HG03439 (cell line): ENCODE data around the gene TMPRSS9.
A peak's percentile ranks its signal among the peaks of the same experiment; 100 is the strongest.

Experiments
- ATAC-seq: cut with Tn5 transposase; IDR thresholded peaks from one replicate; pipeline ENCODE4 v1.9.1; 2021; ENCODE audit warnings: mild to moderate bottlenecking, moderate library complexity; ENCODE audit not compliant: unreplicated experiment

Gene TMPRSS9

DNA sequence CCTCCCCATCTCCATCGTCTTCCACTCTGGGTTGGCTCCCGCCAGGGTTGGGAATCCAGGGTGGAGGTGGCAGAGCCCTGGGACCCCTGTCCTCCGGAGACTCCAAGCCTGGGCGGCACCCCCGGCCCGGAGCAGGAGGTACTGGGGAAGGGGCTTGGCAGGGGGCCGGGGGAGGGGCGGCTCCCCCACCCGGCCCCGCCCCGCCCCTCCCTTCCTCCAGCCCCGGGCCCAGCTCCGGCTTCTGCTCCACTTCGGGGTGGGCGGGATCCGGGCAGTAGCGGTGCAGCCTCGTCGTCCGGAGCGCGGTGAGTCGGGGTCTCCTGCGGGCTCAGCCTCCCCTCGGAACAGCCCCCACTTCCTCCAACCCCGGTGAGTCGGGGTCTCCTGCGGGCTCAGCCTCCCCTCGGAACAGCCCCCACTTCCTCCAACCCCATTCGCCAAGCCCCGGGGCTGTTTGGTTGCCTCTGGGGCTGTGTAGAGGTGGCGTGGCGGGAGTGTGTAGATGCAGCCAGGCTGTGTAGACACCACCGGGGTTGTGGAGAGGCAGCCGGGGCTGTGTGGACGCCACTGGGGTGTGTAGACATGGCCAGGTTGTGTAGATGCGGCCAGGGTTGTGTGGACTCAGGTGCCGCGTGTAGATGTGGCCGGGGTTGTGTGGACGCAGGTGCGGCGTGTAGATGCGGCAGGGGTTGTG is at the start of gene TMPRSS9:
Gene TMPRSS9, plus strand, starts transcription at position 274 of the 694 bp plus-strand sequence. CDS start 29,521 bp downstream, outside the sequence.
- ATAC-seq = no peak

DNA sequence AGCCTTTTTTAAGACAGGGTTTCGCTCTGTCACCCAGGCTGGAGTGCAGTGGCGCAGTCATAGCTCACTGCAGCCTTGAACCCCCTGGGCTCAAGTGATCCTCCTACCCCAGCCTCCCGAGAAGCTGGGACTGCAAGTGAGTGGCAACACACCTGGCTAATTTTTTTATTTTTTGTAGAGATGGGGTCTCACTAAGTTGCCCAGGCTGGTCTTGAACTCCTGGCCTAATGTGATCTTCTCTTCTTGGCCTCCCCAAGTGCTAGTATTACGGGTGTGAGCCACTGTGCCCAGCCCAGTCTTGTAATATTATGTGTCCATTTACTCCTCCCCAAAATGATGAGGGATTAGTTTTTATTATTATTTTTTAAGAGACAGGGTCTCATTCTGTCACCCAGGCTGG is 49.0 kb upstream of the TMPRSS9 start:
- ATAC-seq = no peak

- ATAC-seq = no peak
These were observed 47.1 kb upstream of the TMPRSS9 start for GRCh38 chr19:2312820-2313501.

GRCh38 chr19:2315121-2315817 is 44.8 kb upstream of the TMPRSS9 start:
- ATAC-seq = no peak

DNA sequence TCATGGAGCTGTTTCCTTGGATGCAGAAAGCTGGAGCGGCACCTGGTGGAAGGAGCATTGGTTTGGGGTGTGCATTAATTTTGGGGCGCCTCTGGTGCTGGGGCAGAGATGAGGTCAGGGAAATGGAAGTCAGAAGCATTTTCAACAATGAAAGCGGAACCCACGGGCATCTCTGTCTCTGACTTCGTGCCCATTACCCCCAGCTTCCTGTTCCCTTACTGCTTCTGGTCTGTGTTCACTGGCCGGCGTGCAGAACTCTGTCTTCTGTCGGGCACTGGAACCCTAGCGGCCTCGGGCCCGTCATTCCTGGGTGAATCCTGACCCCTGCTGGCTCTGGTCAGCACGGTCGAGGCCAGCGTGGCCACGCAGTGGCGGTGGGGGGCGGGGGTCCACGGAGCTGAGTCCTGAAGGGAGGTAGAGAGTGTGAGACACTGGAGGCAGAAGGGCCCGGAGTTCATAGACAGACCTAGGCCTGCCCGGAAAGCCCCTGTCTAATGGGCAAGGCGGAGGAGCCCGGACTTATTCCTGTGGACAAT is 44.2 kb upstream of the TMPRSS9 start:
- no peak for ATAC-seq

GRCh38 chr19:2317300-2317699 is 42.8 kb upstream of the TMPRSS9 start:
- ATAC-seq = no peak

DNA sequence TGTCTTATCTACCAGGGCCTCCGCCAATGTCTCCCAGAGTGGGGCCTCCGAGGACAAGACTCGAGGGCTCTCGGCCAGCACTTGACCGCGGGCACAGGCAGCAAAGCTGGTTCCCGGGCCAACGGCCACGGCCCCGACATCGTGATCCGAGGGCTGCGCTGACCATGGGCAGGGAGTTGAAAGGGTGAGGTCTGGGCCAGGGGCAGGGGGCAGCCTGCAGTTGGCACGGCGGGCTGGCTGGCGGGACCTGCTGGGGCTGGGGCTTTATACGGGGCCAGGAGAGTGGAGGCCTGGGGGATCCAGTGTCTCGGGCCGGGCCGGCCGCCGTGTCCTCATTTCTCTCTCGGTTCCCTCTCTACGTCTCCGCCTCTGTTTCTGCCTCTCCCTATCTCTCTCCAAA is 42.3 kb upstream of the TMPRSS9 start:
- ATAC-seq = no peak

GRCh38 chr19:2318923-2319322 is 41.1 kb upstream of the TMPRSS9 start:
- ATAC-seq = no peak

DNA sequence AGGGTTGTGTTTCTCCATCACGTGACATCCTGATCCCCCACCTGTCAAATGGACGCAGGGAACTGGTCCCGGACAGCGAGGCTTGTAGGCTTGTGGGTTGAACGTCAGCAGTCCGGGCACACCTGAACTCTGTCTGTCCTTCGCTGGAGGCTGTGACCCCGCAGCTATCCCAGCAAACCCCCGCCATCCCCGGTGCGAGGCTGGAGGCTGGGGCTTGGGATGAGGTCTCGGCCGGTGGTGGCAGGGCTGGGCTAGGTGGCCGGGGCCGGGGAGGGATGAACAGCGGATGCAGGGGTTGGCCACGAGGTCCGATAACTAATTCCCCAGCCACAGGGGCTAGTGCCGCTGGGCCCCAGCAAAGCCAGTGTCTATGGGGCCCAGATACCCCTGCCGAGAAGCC is 40.5 kb upstream of the TMPRSS9 start:
- no peak for ATAC-seq

DNA sequence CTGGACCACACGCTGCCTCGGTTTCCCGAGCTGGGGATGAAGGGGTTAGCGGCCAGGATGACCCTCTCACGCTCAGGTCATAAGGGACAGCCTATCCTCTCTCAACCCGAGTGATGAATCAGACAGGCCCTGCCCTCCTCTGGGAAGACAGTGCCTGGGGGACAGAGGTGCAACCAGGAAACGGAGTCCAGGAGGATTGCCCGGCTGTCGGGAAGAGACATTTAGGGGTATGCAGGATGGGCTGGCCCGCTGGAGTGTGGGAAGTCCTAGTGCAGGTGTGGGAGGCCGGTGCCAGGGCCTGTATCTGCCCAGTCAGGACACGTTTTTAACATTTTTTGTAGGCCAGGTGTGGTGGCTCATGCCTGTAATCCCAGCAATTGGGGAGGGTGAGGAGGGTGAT is 40.0 kb upstream of the TMPRSS9 start:
- no peak for ATAC-seq

DNA sequence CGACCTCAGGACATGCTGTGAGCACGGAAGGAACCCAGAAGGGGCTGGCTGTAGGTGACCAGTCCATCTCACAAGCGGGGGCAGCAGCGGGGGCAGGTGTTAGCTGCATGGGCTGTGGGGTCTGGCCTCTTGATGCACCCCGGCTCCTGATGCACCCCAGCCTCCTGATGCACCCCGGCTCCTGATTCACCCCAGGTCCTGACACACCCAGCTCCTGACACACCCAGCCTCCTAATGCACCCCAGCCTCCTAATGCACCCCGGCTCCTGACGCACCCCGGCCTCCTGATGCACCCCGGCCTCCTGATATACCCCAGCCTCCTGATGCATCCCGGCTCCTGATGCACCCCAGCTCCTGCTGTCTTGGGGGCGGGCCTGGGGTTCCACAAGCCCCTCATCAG is 39.1 kb upstream of the TMPRSS9 start:
- no peak for ATAC-seq

GRCh38 chr19:2321565-2322283 is 38.3 kb upstream of the TMPRSS9 start:
- no peak for ATAC-seq

- ATAC-seq = no peak
These were observed 36.4 kb upstream of the TMPRSS9 start for GRCh38 chr19:2323707-2324106.

GRCh38 chr19:2324220-2324948 is 35.7 kb upstream of the TMPRSS9 start:
- ATAC-seq = no peak

DNA sequence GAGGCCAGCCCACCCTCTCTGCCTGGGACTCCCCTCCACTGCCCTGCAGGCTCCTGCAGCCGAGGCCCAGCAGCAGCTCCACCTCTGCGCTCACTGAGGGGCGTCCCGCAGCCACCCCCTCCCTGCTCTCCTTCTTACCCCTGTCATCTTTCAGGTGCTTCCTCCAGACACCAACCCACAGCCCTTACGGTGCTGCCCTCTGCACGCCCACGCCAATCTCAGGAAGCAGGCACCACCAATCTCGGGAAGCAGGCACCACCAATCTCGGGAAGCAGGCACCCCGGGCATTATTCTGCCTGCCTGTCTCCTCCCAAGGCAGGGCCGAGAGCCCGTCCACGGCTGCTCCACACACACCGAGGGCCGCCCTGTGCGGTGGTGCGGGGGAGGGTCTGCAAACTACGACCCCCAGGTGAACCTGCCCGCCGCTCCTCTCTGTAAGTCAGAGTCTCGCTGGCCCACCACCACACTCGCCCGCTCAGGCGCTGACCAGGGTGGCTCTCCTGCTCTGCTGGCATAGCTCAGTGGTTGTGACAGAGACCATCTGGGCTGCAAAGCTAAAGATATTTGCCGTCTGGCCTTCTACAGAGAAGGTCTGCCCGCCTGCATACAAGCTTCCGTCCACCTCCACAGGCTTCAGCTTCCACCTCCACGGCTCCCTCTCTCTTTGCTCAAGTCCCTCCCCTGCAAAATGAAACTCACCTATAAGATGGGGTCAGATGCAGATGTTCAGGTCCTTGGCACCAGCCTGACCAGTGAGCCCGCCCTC is 34.6 kb upstream of the TMPRSS9 start:
- ATAC-seq = no peak

DNA sequence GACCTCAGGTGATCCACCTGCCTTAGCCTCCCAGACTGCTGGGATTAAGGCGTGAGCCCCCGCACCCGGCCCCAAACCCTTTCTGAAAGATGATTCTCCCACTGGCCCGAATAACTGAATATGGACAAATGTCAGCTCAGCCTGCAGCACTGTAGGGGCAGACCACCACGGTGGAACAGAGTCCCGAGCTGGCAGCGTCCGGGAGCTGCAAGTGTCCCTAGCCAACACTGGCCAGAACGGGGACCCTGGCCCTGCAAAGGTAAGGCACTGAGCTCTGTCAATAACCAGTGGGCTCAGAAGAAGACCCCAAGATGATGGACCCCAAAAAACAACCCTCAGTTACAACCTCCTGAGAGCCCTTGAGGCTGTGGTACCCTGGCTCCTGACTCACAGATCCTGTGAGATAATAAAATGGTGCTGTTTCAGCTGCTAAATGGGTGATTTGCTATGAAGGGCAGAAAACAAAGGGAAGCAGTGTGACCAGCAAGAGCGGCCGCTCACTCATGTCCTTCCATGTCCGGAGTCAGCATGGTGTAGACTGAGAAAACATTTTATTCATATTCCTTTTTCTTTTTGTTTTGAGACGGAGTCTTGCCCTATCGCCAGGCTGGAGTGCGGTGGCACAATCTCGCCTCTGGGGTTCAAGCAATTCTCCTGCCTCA is 33.2 kb upstream of the TMPRSS9 start:
- ATAC-seq = no peak

DNA sequence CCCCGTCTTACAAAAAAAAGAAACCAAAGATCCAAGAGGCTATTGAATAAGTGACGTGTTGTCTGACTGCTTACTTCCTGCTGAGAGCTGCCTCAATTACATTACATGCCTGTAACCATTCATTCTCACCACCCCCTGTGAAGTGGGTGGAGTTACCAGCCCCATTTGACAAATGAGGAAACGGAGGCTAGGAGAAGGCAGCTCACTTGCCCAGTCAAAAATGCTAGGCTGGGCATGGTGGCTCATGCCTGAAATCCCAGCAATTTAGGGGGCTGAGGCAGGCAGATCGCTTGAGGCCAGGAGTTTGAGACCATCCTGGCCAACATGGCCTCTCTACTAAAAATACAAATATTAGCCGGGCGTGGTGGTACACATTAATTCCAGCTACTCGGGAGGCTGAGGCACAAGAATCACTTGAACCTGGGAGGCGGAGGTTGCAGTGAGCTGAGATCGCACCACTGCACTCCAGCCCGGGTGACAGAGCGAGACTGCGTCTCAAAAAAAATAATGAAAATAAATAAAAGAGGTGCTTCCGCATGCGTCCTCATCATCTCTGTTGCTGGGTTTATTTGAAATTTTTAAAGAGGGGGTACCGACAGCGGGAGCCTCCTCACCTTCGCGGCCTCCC is 32.2 kb upstream of the TMPRSS9 start:
- no peak for ATAC-seq

DNA sequence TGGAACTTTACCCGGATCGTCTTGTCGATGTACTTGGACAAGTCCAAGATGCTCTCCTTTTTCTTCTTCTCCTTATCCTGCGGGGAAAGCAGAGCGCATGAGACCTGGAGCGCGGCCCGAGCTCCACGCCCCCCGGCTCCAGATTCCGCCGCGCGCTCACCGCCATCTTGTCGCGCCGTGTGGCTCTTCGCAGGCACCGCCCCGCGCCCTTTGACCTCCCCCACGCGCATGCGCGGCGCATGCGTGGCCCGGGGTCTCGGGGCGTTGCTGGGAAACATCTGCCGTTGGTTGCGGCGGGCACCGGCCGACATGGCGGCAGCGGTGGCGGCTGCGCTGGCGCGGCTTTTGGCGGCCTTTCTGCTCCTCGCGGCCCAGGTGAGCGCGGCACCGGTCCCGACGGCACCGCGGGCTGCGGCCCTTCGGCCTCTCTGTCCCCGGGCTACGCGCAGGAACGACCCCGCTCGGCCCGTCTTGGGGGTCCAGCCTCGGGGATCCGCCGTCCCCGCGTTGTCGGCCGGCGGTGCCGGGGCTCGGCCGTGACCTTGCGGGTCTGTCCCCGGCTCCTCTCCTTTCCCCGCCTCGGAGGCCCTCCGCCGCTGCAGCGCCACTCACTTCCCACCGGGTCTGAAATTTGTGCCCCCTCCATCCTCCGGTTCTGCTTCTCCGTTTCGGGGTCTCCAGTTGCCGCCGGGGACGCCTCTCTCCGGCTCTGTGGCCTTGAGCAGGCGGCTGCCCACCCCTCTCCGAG is 31.5 kb upstream of the TMPRSS9 start, which contains the start of the genes LSM7 and SPPL2B:
Gene LSM7, minus strand, starts transcription at position 186 of the 748 bp plus-strand sequence. Its CDS starts 20 bp downstream, at position 166.
Gene SPPL2B, plus strand, starts transcription at position 284 of the 748 bp plus-strand sequence. Its CDS starts 26 bp downstream, at position 310.
- ATAC-seq = peak; percentile 61
